GM12878 (cell line): ENCODE measurements around the gene PLEKHG4B. TPM values are rescaled to one million over a fixed set of nuclear protein-coding genes. Genes with fewer than 3 reads are reported as not detected.

Experiments used
- ATAC-seq: fragments of 200-7000 bp; cut with Tn5 transposase; 3 replicates; pipeline ENCODE4 v1.9.1; 2020; ENCODE audit warnings: mild to moderate bottlenecking, moderate library complexity
- BruUV-seq: library from RNA; stranded (reverse); fragments of 400-500 nt; replicated peaks from 2 replicates; lab custom pipeline; 2021; lab: Mats Ljungman, UMichigan
- CTCF ChIA-PET: fragments of 300-600 bp; sonication (Branson Sonifier 250); formaldehyde crosslinking; extraction: SDS; loops from one replicate; lab custom pipeline; 2021; ENCODE audit warnings: inconsistent platforms; lab: Yijun Ruan, JAX
- POLR2A ChIA-PET: fragments of 350-600 bp; formaldehyde crosslinking; extraction: SDS; loops from one replicate; lab custom pipeline; 2021; ENCODE audit warnings: inconsistent platforms; lab: Charles Lee
- RAD21 ChIA-PET: fragments of 300-600 bp; sonication (Branson Sonifier 250); formaldehyde crosslinking; loops from one replicate; lab custom pipeline; 2023; ENCODE audit warnings: antibody characterized with exemption; ENCODE audit not compliant: unreplicated experiment; lab: Charles Lee
- SMC1A ChIA-PET: fragments of 300-600 bp; sonication (Branson Sonifier 250); formaldehyde crosslinking; loops from one replicate; lab custom pipeline; 2023; ENCODE audit not compliant: unreplicated experiment, uncharacterized antibody; lab: Charles Lee
- DNase-seq: peaks from one replicate; pipeline ENCODE4 v3.0.0-alpha.2; 2011; ENCODE audit warnings: low read depth, low spot score
- FAIRE-seq: peaks from 3 replicates; lab custom pipeline; 2011; peaks lifted over from hg19 to GRCh38; lab: Jason Lieb, UNC
- H2AFZ ChIP-seq: 2 replicates; pipeline ENCODE4 v1.6.0; 2011; ENCODE audit warnings: low read depth, low read length, control low read depth; ENCODE audit not compliant: control insufficient read depth
- H3K27ac ChIP-seq: 2 replicates; pipeline ENCODE4 v1.5.1; 2011; ENCODE audit warnings: control low read depth; ENCODE audit not compliant: control insufficient read depth, insufficient read depth
- H3K27me3 ChIP-seq, 2 experiments: replicated peaks in 1 of 2; 2 replicates each; pipeline versions ENCODE4 v1.6.0 to v1.6.1; 2011; ENCODE audit warnings: low read length in 1 of 2; ENCODE audit not compliant: control insufficient read depth in 2 of 2, insufficient read depth in 2 of 2
- H3K36me3 ChIP-seq, 2 experiments: 2 replicates each; pipeline ENCODE4 v1.5.1; 2011; ENCODE audit warnings: low read length in 1 of 2; ENCODE audit not compliant: control insufficient read depth in 2 of 2, insufficient read depth in 2 of 2
- H3K4me1 ChIP-seq: 2 replicates; pipeline ENCODE4 v1.6.1; 2011; ENCODE audit warnings: mild to moderate bottlenecking, low read length, moderate library complexity, mixed read lengths; ENCODE audit not compliant: control insufficient read depth, insufficient read depth
- H3K4me2 ChIP-seq: 2 replicates; pipeline ENCODE4 v1.6.0; 2011; ENCODE audit warnings: control low read depth; ENCODE audit not compliant: control insufficient read depth, insufficient read depth
- H3K4me3 ChIP-seq: fragments of 200-600 bp; sonication (generic); 2 replicates; pipeline ENCODE4 v1.5.1; 2016
- H3K79me2 ChIP-seq: 2 replicates; pipeline ENCODE4 v1.6.0; 2011; ENCODE audit warnings: low read length; ENCODE audit not compliant: control insufficient read depth, insufficient read depth
- H3K9ac ChIP-seq: 2 replicates; pipeline ENCODE4 v1.8.0; 2011; ENCODE audit warnings: low read length, control low read depth, mixed read lengths; ENCODE audit not compliant: control insufficient read depth, insufficient read depth
- H3K9me3 ChIP-seq: replicated peaks from 3 replicates; pipeline ENCODE4 v1.5.1; 2011; ENCODE audit warnings: mild to moderate bottlenecking, low read length; ENCODE audit not compliant: control insufficient read depth, insufficient read depth
- H4K20me1 ChIP-seq: 2 replicates; pipeline ENCODE4 v1.6.0; 2011; ENCODE audit not compliant: control insufficient read depth, insufficient read depth
- CBX3 ChIP-seq: fragments of 200-600 bp; sonication (generic); IDR thresholded peaks from 2 replicates; pipeline ENCODE4 v1.6.1; 2016; ENCODE audit warnings: low read depth, borderline replicate concordance
- CHD2 ChIP-seq: IDR thresholded peaks from 2 replicates; pipeline ENCODE4 v1.6.1; 2011; ENCODE audit warnings: low read depth, low read length, improper control_type of control experiment, borderline replicate concordance
- EGR1 ChIP-seq, 2 experiments: IDR thresholded peaks; 1 replicate in 1 of 2; 2 replicates in 1 of 2; pipeline ENCODE4 v1.6.1; 2011 to 2012; ENCODE audit warnings: low read depth in 2 of 2, low read length in 2 of 2, borderline replicate concordance in 1 of 2, mild to moderate bottlenecking in 1 of 2, moderate library complexity in 1 of 2
- FOS ChIP-seq: IDR thresholded peaks from 3 replicates; pipeline ENCODE4 v1.6.1; 2011; ENCODE audit warnings: borderline replicate concordance; ENCODE audit not compliant: insufficient read length; ENCODE audit errors: extremely low read depth
- HDAC2 ChIP-seq: fragments of 200-600 bp; sonication (generic); IDR thresholded peaks from 2 replicates; pipeline ENCODE4 v1.6.1; 2017
- NFYB ChIP-seq: IDR thresholded peaks from 2 replicates; pipeline ENCODE4 v1.6.1; 2011; ENCODE audit warnings: low read depth, mild to moderate bottlenecking, low read length, improper control_type of control experiment, moderate library complexity; ENCODE audit not compliant: insufficient read depth
- NR2C1 ChIP-seq: fragments of 450-650 bp; IDR thresholded peaks from 2 replicates; pipeline ENCODE4 v1.6.1; 2017; ENCODE audit warnings: antibody characterized with exemption, mild to moderate bottlenecking, moderate library complexity
- POU2F2 ChIP-seq: IDR thresholded peaks from 3 replicates; pipeline ENCODE4 v1.6.1; 2011; ENCODE audit warnings: low read depth, mild to moderate bottlenecking, low read length, borderline replicate concordance
- RAD51 ChIP-seq: fragments of 450-650 bp; IDR thresholded peaks from 2 replicates; pipeline ENCODE4 v1.6.1; 2016; ENCODE audit warnings: moderate library complexity, mild to moderate bottlenecking, inconsistent platforms
- SMARCA5 ChIP-seq: fragments of 450-650 bp; IDR thresholded peaks from 2 replicates; pipeline ENCODE4 v1.6.1; 2017; ENCODE audit warnings: mild to moderate bottlenecking
- SREBF1 ChIP-seq: IDR thresholded peaks from 2 replicates; pipeline ENCODE4 v1.6.1; 2012; ENCODE audit warnings: mild to moderate bottlenecking, low read length
- SRF ChIP-seq, 2 experiments: IDR thresholded peaks; 2 replicates each; pipeline ENCODE4 v1.6.1; 2011; ENCODE audit warnings: low read depth in 2 of 2, low read length in 2 of 2, mild to moderate bottlenecking in 1 of 2, moderate library complexity in 1 of 2
- STAT3 ChIP-seq: IDR thresholded peaks from 2 replicates; pipeline ENCODE4 v1.6.1; 2011; ENCODE audit warnings: low read depth, low read length, improper control_type of control experiment
- TCF7 ChIP-seq: IDR thresholded peaks from 2 replicates; pipeline ENCODE4 v1.6.1; 2014; ENCODE audit warnings: antibody characterized with exemption, borderline replicate concordance
- YY1 ChIP-seq: IDR thresholded peaks from 2 replicates; pipeline ENCODE4 v1.6.1; 2011; ENCODE audit warnings: low read depth, mild to moderate bottlenecking, low read length
- ZZZ3 ChIP-seq: IDR thresholded peaks from 2 replicates; pipeline ENCODE4 v1.6.1; 2011; ENCODE audit warnings: low read depth; ENCODE audit not compliant: control insufficient read depth, insufficient read length
- WGBS: methylation state at CpG from one replicate; pipeline ENCODE4 v1.1.6; 2016; ENCODE audit warnings: low lambda C conversion rate; ENCODE audit not compliant: insufficient replicate concordance, insufficient coverage; ENCODE audit errors: missing lambda C conversion rate; 5-methylcytosine and 5-hydroxymethylcytosine counted together
- in situ Hi-C: fragments of 300-500 bp; cut with MboI; formaldehyde crosslinking; loops from 9 replicates; pipeline ENCODE4 v1.14.3; 2018; ENCODE audit warnings: mixed read lengths
- intact Hi-C: fragments of 100-400 bp; cut with micrococcal nuclease; formaldehyde crosslinking; loops from one replicate; pipeline ENCODE4 v1.14.2; 2022; ENCODE audit not compliant: unreplicated experiment
- polyA plus RNA-seq, 11 experiments: library from polyadenylated mRNA; depleted of rRNA in 4 of 11; unstranded in 6 of 11; stranded (reverse) in 5 of 11; fragments of >200 nt; fragmentation: Nextera tagmentation in 4 of 11; fragmentation: Illumina TruSeq in 1 of 11; extraction: Ambion mirVana in 4 of 11; extraction: Trizol in 1 of 11; gene quantifications; 1 replicate in 1 of 11; 2 replicates in 10 of 11; pipeline versions ENCODE4 v1.2.1 to v1.2.3, GENCODE V29; 2011 to 2016; ENCODE audit warnings: inconsistent platforms in 2 of 11, missing spikeins in 2 of 11, low read depth in 1 of 11
- total RNA-seq, 4 experiments: library from RNA; depleted of rRNA in 3 of 4; stranded (reverse); fragments of >200 nt in 3 of 4; fragmentation: Illumina TruSeq in 1 of 4; extraction: Trizol in 1 of 4; gene quantifications; 2 replicates each; pipeline versions ENCODE4 v1.2.1 to v1.2.3, GENCODE V29; 2013 to 2021
- TF ChIP-seq, protein P1 (sequence below): IDR thresholded peaks from 2 replicates; pipeline ENCODE4 v1.6.1; 2012; ENCODE audit warnings: low read depth, low read length, improper control_type of control experiment
- TF ChIP-seq, protein P2 (sequence below): fragments of 450-650 bp; IDR thresholded peaks from 2 replicates; pipeline ENCODE4 v1.6.1; 2017; ENCODE audit warnings: mild to moderate bottlenecking, low read depth, inconsistent platforms; ENCODE audit not compliant: poor library complexity, severe bottlenecking

The PLEKHG4B gene
- total and polyA plus RNA-seq, 10 of the 15 experiments (the other 5 are each of a cell fraction or from before 2014, with no cell fraction given), result under 0.01 to 0.05 (median 0.01) TPM; not detected in 6

DNA sequence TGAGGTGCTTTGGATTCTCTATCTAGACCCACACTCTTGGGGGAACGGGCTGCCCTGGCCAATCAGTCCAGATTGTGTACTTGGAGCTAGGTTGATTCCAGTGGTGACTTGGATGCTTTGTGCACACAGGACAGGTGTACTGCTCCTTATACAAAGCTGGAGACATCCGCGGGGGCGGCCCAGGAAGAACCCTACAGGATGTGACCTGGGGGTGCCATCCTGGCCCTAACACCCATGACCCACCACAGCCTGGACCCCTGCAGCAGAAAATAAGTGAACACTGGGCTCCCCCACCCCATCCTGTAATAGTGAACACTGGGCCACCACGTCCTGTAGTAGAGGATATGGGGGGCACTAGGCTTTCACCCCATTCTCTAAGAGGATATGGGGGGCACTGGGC lies 12.1 kb upstream of the PLEKHG4B start:
- SMC1A ChIA-PET, result no interaction called here
- CTCF ChIA-PET, result interaction anchor here (1.0 kb wide), 1 partner anchor 109 kb away, joined by 3 read pairs; no protein-coding TSS in a partner anchor
- FAIRE-seq (no peak), DNase-seq (no peak), ATAC-seq (no peak)
- Histone ChIP-seq H4K20me1 (no peaks in the 10 kb centered on the region), H3K4me2 (no peak overlapping the region), H3K36me3 (no peaks in the 10 kb centered on the region), H3K4me3 (no peak overlapping the region), H3K9ac (no peak overlapping the region), H3K27me3 (peaks cover 0 to 2% of the 10 kb centered on the region in 2 experiments; a peak in 1 of 4 replicates), H3K79me2 (no peaks in the 10 kb centered on the region), H3K4me1 (no peaks in the 10 kb centered on the region), H3K9me3 (no peaks in the 10 kb centered on the region), H2AFZ (no peak overlapping the region), H3K27ac (no peak overlapping the region)
- intact Hi-C loops (no loop called here), in situ Hi-C loops (no loop called here)
- no peak for TF ChIP-seq RAD51
- no peak for TF ChIP-seq CHD2
- no peak for TF ChIP-seq SREBF1
- TF ChIP-seq HDAC2, result no peak
- TF ChIP-seq NR2C1, result no peak
- no peak for TF ChIP-seq NFYB
- TF ChIP-seq TCF7, result no peak
- TF ChIP-seq CBX3, result no peak
- no peak for TF ChIP-seq ZZZ3
- no peak for TF ChIP-seq YY1
- no peak for TF ChIP-seq STAT3
- TF ChIP-seq, protein P1, sequence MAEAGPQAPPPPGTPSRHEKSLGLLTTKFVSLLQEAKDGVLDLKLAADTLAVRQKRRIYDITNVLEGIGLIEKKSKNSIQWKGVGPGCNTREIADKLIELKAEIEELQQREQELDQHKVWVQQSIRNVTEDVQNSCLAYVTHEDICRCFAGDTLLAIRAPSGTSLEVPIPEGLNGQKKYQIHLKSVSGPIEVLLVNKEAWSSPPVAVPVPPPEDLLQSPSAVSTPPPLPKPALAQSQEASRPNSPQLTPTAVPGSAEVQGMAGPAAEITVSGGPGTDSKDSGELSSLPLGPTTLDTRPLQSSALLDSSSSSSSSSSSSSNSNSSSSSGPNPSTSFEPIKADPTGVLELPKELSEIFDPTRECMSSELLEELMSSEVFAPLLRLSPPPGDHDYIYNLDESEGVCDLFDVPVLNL, result no peak
- no peak for TF ChIP-seq EGR1 (IDR thresholded peaks at IDR 0.05; ENCODE audit: borderline replicate concordance in 1 of 2, low read depth in 2 of 2, low read length in 2 of 2)
- TF ChIP-seq SMARCA5, result no peak
- no peak for TF ChIP-seq POU2F2
- TF ChIP-seq FOS, result no peak
- no peak for TF ChIP-seq SRF (IDR thresholded peaks at IDR 0.05; ENCODE audit: low read depth in 2 of 2, low read length in 2 of 2)
- TF ChIP-seq, protein P2, sequence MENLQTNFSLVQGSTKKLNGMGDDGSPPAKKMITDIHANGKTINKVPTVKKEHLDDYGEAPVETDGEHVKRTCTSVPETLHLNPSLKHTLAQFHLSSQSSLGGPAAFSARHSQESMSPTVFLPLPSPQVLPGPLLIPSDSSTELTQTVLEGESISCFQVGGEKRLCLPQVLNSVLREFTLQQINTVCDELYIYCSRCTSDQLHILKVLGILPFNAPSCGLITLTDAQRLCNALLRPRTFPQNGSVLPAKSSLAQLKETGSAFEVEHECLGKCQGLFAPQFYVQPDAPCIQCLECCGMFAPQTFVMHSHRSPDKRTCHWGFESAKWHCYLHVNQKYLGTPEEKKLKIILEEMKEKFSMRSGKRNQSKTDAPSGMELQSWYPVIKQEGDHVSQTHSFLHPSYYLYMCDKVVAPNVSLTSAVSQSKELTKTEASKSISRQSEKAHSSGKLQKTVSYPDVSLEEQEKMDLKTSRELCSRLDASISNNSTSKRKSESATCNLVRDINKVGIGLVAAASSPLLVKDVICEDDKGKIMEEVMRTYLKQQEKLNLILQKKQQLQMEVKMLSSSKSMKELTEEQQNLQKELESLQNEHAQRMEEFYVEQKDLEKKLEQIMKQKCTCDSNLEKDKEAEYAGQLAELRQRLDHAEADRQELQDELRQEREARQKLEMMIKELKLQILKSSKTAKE, result no peak
- no TSS peak for BruUV-seq
- WGBS, result 22% methylated on average over 5 of the region's 5 CpGs
- POLR2A ChIA-PET, result no interaction called here
- RAD21 ChIA-PET, result no interaction called here
